Activated B cell treated with CpG ODN at 0.5 μM for 24 hours (primary cell): ENCODE results near the gene TAGLN2. TPM values are rescaled to one million over a fixed set of nuclear protein-coding genes. Genes with fewer than 3 reads are reported as not detected.

Experiments
- ATAC-seq: fragments of 200-7000 bp; cut with Tn5 transposase; one replicate; pipeline ENCODE4 v1.10.0; 2021; ENCODE audit warnings: low read depth, mild to moderate bottlenecking, moderate library complexity
- CTCF ChIA-PET: fragments of 350-600 bp; sonication (Branson Sonifier 250); formaldehyde crosslinking; loops from one replicate; lab custom pipeline; 2021; ENCODE audit warnings: antibody characterized with exemption; lab: Charles Lee
- POLR2A ChIA-PET: fragments of 350-600 bp; sonication (Branson Sonifier 250); formaldehyde crosslinking; loops from one replicate; lab custom pipeline; 2021; ENCODE audit warnings: antibody characterized with exemption; lab: Charles Lee
- DNase-seq: peaks from one replicate; pipeline ENCODE4 v3.0.0; 2022
- H3K27ac Mint-ChIP-seq: one replicate; pipeline ENCODE4 v1.8.0; 2020; ENCODE audit warnings: mixed read lengths
- H3K27me3 Mint-ChIP-seq: one replicate; pipeline ENCODE4 v1.8.0; 2021; ENCODE audit warnings: mixed read lengths
- H3K36me3 Mint-ChIP-seq: one replicate; pipeline ENCODE4 v1.8.0; 2021; ENCODE audit warnings: low read depth, mixed read lengths
- H3K4me1 Mint-ChIP-seq: one replicate; pipeline ENCODE4 v1.8.0; 2021; ENCODE audit warnings: mixed read lengths
- H3K4me3 Mint-ChIP-seq: one replicate; pipeline ENCODE4 v1.8.0; 2020; ENCODE audit warnings: mild to moderate bottlenecking, mixed read lengths
- H3K9me3 Mint-ChIP-seq: one replicate; pipeline ENCODE4 v1.8.0; 2020; ENCODE audit warnings: mixed read lengths
- intact Hi-C: fragments of 100-400 bp; cut with micrococcal nuclease; formaldehyde crosslinking; loops from one replicate; pipeline ENCODE4 v1.15.1; 2024
- total RNA-seq: library from RNA; stranded (reverse); gene quantifications from 2 replicates; pipeline ENCODE4 v1.2.3, GENCODE V29; 2022
- TF ChIP-seq, protein P1 (sequence below): fragments of 200-600 bp; IDR thresholded peaks from one replicate; pipeline ENCODE4 v1.8.0; 2022; ENCODE audit warnings: antibody characterized with exemption, mild to moderate bottlenecking

Gene TAGLN2
- total RNA-seq, 1 donor from 2014 or later: 327 TPM

GRCh38 chr1:159884296-159884695 lies 41.0 kb downstream of the TAGLN2 start:
- TF ChIP-seq, protein P1, sequence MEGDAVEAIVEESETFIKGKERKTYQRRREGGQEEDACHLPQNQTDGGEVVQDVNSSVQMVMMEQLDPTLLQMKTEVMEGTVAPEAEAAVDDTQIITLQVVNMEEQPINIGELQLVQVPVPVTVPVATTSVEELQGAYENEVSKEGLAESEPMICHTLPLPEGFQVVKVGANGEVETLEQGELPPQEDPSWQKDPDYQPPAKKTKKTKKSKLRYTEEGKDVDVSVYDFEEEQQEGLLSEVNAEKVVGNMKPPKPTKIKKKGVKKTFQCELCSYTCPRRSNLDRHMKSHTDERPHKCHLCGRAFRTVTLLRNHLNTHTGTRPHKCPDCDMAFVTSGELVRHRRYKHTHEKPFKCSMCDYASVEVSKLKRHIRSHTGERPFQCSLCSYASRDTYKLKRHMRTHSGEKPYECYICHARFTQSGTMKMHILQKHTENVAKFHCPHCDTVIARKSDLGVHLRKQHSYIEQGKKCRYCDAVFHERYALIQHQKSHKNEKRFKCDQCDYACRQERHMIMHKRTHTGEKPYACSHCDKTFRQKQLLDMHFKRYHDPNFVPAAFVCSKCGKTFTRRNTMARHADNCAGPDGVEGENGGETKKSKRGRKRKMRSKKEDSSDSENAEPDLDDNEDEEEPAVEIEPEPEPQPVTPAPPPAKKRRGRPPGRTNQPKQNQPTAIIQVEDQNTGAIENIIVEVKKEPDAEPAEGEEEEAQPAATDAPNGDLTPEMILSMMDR: no peak
- ATAC-seq (no peak), DNase-seq (no peak)
- no peaks in the 10 kb centered on the region for H3K36me3 Mint-ChIP-seq
- H3K27ac Mint-ChIP-seq: no peak overlapping the region
- peaks cover 6% of the 10 kb centered on the region for H3K4me1 Mint-ChIP-seq
- ChIA-PET CTCF (interaction anchor here (1.4 kb wide), 1 partner anchor 11 kb away, joined by 3 read pairs; no protein-coding TSS in a partner anchor), POLR2A (no interaction called here)
- no peak overlapping the region for H3K4me3 Mint-ChIP-seq
- no peaks in the 10 kb centered on the region for H3K27me3 Mint-ChIP-seq
- no peaks in the 10 kb centered on the region for H3K9me3 Mint-ChIP-seq
- intact Hi-C loops: loop anchor here (5.0 kb wide), 1 partner anchor 42 kb away; no protein-coding TSS in a partner anchor

- intact Hi-C loops: loop anchor here (5.0 kb wide), 1 partner anchor 41 kb away; no protein-coding TSS in a partner anchor
- Mint-ChIP-seq H3K36me3 (no peaks in the 10 kb centered on the region), H3K27me3 (no peaks in the 10 kb centered on the region), H3K9me3 (no peaks in the 10 kb centered on the region), H3K27ac (no peak overlapping the region), H3K4me1 (no peaks in the 10 kb centered on the region), H3K4me3 (no peak overlapping the region)
- ChIA-PET POLR2A (no interaction called here), CTCF (no interaction called here)
- ATAC-seq (no peak), DNase-seq (no peak)
- TF ChIP-seq, protein P1: no peak
These were observed 42.2 kb downstream of the TAGLN2 start for GRCh38 chr1:159883134-159883533.

- ChIA-PET CTCF (interaction anchor here (1.3 kb wide), 1 partner anchor 10 kb away, joined by 4 read pairs; no protein-coding TSS in a partner anchor), POLR2A (no interaction called here)
- no peak overlapping the region for H3K4me3 Mint-ChIP-seq
- H3K27me3 Mint-ChIP-seq: no peaks in the 10 kb centered on the region
- H3K9me3 Mint-ChIP-seq: no peaks in the 10 kb centered on the region
- H3K36me3 Mint-ChIP-seq: no peaks in the 10 kb centered on the region
- H3K4me1 Mint-ChIP-seq: no peaks in the 10 kb centered on the region
- no peak overlapping the region for H3K27ac Mint-ChIP-seq
- DNase-seq (no peak), ATAC-seq (no peak)
- TF ChIP-seq, protein P1: no peak
- intact Hi-C loops: loop anchor here (5.0 kb wide), 1 partner anchor 40 kb away; no protein-coding TSS in a partner anchor
These were observed 42.8 kb downstream of the TAGLN2 start for GRCh38 chr1:159882527-159882862.

GRCh38 chr1:159881622-159882526 lies 43.4 kb downstream of the TAGLN2 start:
- ChIA-PET POLR2A (no interaction called here), CTCF (interaction anchor here (1.3 kb wide), 1 partner anchor 10 kb away, joined by 4 read pairs; no protein-coding TSS in a partner anchor)
- Mint-ChIP-seq H3K36me3 (no peaks in the 10 kb centered on the region), H3K27me3 (no peaks in the 10 kb centered on the region), H3K4me1 (no peaks in the 10 kb centered on the region), H3K9me3 (no peaks in the 10 kb centered on the region), H3K4me3 (no peak overlapping the region), H3K27ac (no peak overlapping the region)
- DNase-seq (no peak), ATAC-seq (no peak)
- intact Hi-C loops: loop anchor here (5.0 kb wide), 1 partner anchor 40 kb away; no protein-coding TSS in a partner anchor
- TF ChIP-seq, protein P1: no peak

DNA sequence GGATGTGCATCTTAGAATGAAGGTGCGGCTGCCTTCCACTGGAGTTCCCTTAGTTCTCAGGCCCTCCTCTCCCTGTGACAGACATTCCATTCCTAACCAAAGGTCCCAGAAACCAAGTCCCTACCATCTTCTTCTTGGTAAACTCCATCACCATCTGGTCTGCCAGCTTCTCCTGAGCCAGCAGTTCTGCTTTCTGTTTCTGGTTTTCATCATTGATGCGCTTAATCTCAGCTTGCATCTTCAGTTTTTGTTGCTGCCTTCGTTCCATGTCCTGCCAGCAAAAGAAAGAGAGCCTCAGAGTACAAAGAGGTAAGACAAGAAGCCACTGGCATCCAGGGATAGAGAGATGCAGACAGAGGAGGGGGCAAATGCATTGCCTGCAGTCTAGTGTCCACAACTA lies 44.9 kb downstream of the TAGLN2 start:
- H3K27ac Mint-ChIP-seq: no peak overlapping the region
- H3K9me3 Mint-ChIP-seq: no peaks in the 10 kb centered on the region
- H3K27me3 Mint-ChIP-seq: no peaks in the 10 kb centered on the region
- POLR2A ChIA-PET: no interaction called here
- H3K36me3 Mint-ChIP-seq: no peaks in the 10 kb centered on the region
- CTCF ChIA-PET: interaction anchor here (1.3 kb wide), 1 partner anchor 10 kb away, joined by 3 read pairs; no protein-coding TSS in a partner anchor
- ATAC-seq: no peak
- H3K4me1 Mint-ChIP-seq: no peaks in the 10 kb centered on the region
- H3K4me3 Mint-ChIP-seq: no peak overlapping the region
- intact Hi-C loops: loop anchor here (5.0 kb wide), 1 partner anchor 38 kb away; no protein-coding TSS in a partner anchor
- DNase-seq: no peak
- TF ChIP-seq, protein P1: no peak
